ENCODE data around the gene PRMT7. TPM values are rescaled to one million over a fixed set of nuclear protein-coding genes. Genes with fewer than 3 reads are reported as not detected.

PRMT7 gene
- total RNA-seq, 1 experiment from 2014 or later = 46.4 TPM

- Histone ChIP-seq H3K4me3 (ENCODE audit: low read length) (no peak overlapping the region), H3K36me3 (ENCODE audit: low read depth, low read length) (peaks cover 10% of the 10 kb centered on the region; the same call in 1 of the 2 replicates), H3K27me3 (ENCODE audit: low read length) (no peaks in the 10 kb centered on the region), H3K79me2 (ENCODE audit: low read length) (no peaks in the 10 kb centered on the region), H2AFZ (ENCODE audit: low read length) (no peak overlapping the region), H3K9me3 (ENCODE audit: low read length) (no peaks in the 10 kb centered on the region), H3K4me1 (ENCODE audit: insufficient read depth, low read length) (no peaks in the 10 kb centered on the region), H4K20me1 (ENCODE audit: low read length) (no peaks in the 10 kb centered on the region), H3K9ac (ENCODE audit: low read length) (no peak overlapping the region), H3K4me2 (ENCODE audit: low read length) (no peak overlapping the region), H3K27ac (ENCODE audit: low read length) (no peak overlapping the region), H3F3A (ENCODE audit: low read length, unreplicated experiment) (no peaks in the 10 kb centered on the region), H3K9me2 (replicated peaks; ENCODE audit: low read length) (no peaks in the 10 kb centered on the region)
- TF ChIP-seq EZH2phosphoT487 (IDR thresholded peaks at IDR 0.05; ENCODE audit: borderline replicate concordance, low read length) = no peak
- TF ChIP-seq, protein P1, sequence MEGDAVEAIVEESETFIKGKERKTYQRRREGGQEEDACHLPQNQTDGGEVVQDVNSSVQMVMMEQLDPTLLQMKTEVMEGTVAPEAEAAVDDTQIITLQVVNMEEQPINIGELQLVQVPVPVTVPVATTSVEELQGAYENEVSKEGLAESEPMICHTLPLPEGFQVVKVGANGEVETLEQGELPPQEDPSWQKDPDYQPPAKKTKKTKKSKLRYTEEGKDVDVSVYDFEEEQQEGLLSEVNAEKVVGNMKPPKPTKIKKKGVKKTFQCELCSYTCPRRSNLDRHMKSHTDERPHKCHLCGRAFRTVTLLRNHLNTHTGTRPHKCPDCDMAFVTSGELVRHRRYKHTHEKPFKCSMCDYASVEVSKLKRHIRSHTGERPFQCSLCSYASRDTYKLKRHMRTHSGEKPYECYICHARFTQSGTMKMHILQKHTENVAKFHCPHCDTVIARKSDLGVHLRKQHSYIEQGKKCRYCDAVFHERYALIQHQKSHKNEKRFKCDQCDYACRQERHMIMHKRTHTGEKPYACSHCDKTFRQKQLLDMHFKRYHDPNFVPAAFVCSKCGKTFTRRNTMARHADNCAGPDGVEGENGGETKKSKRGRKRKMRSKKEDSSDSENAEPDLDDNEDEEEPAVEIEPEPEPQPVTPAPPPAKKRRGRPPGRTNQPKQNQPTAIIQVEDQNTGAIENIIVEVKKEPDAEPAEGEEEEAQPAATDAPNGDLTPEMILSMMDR (conservative IDR thresholded peaks at IDR 0.05; ENCODE audit: low read depth, low read length) = no peak
- no peak for TF ChIP-seq EZH2 (IDR thresholded peaks at IDR 0.05; ENCODE audit: low read length, unreplicated experiment)
- ChIA-PET CTCF (interaction anchor here (0.5 to 1.2 kb wide), 2 partner anchors 61 to 62 kb away, joined by 4 to 6 read pairs; partner anchors contain the start of gene SLC7A6), POLR2A (ENCODE audit: unreplicated experiment) (no interaction called here)
- DNase-seq (no peak), ATAC-seq (peak; percentile 54)
- BruUV-seq (replicated peaks) = no TSS peak
- intact Hi-C loops (cut with micrococcal nuclease) = no loop called here
Observed at GRCh38 chr16:68324780-68325357, 14.1 kb downstream of the PRMT7 start.

DNA sequence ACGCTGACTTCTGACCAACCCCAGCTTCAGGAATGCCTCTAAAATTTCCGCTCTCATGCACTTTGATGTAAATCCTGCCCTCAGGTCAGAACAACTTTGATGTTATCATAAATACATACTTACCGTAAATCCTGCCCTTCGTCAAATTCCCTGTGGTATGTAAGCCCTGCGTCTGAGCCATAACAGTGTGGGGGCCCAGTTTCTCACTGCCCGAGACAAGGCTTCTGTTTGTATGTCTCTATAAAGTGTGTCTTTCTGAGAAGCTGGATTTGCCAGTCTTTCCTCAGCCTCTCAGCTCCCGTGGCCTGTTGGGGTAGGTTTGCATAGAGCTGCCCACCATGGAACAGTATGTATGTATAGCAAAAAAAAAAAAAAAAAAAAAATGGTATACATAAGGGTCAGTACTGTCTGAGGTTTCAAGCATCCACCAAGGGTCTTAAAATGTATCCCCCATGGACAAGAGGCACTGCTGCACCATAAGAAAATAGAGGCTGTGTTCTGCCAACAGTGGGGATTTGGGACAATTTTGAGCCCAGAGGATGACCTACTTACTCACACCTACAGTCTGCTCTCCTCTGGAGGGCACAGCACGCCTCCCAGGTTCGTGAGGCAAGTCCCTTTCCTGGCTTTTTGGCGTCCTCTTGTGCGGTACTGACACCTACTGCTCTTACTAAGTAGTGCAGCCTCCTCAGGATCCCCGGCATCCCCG is 17.5 kb downstream of the PRMT7 start:
- H3K27ac ChIP-seq (ENCODE audit: low read length) = no peak overlapping the region
- no peaks in the 10 kb centered on the region for H3K4me1 ChIP-seq (ENCODE audit: insufficient read depth, low read length)
- no peaks in the 10 kb centered on the region for H3F3A ChIP-seq (ENCODE audit: low read length, unreplicated experiment)
- no peaks in the 10 kb centered on the region for H3K9me2 ChIP-seq (replicated peaks; ENCODE audit: low read length)
- ChIA-PET POLR2A (ENCODE audit: unreplicated experiment) (interaction anchor here (0.6 kb wide), 2 partner anchors 330 to 1300 kb away, joined by 3 to 5 read pairs; no protein-coding TSS in a partner anchor), CTCF (interaction anchor here (0.6 kb wide), 1 partner anchor 18 kb away, joined by 11 read pairs; the partner anchor contains the start of gene SLC7A6OS)
- H3K79me2 ChIP-seq (ENCODE audit: low read length) = no peaks in the 10 kb centered on the region
- no peak overlapping the region for H3K9ac ChIP-seq (ENCODE audit: low read length)
- H3K4me3 ChIP-seq (ENCODE audit: low read length) = no peak overlapping the region
- TF ChIP-seq EZH2 (IDR thresholded peaks at IDR 0.05; ENCODE audit: low read length, unreplicated experiment) (no peak), EZH2phosphoT487 (IDR thresholded peaks at IDR 0.05; ENCODE audit: borderline replicate concordance, low read length) (no peak)
- TF ChIP-seq, protein P1 (conservative IDR thresholded peaks at IDR 0.05; ENCODE audit: low read depth, low read length) = peak; percentile 80
- H4K20me1 ChIP-seq (ENCODE audit: low read length) = no peaks in the 10 kb centered on the region
- DNase-seq (peak; percentile 83), ATAC-seq (peak; percentile 95)
- no peak overlapping the region for H3K4me2 ChIP-seq (ENCODE audit: low read length)
- peaks cover 10% of the 10 kb centered on the region; the same call in 1 of the 2 replicates for H3K36me3 ChIP-seq (ENCODE audit: low read depth, low read length)
- BruUV-seq (replicated peaks) = no TSS peak
- no peak overlapping the region for H2AFZ ChIP-seq (ENCODE audit: low read length)
- no peaks in the 10 kb centered on the region for H3K9me3 ChIP-seq (ENCODE audit: low read length)
- no peaks in the 10 kb centered on the region for H3K27me3 ChIP-seq (ENCODE audit: low read length)
- intact Hi-C loops (cut with micrococcal nuclease) = loop anchor here (1.0 kb wide), 3 partner anchors 67 to 91 kb away; no protein-coding TSS in a partner anchor
